Stimulated activated CD8-positive, alpha-beta memory T cell treated with anti-CD3 and anti-CD28 coated beads, Interleukin-4, amount 100 ng/mL, for 24 hours (primary cell): ENCODE measurements around the gene ECPAS.
"Not testable (repeated sequence)": the region's sequence is repeated elsewhere in the genome, so short reads cannot be mapped to it uniquely, and the experiment has no call there.

ENCODE experiments used
- DNase-seq: peaks from one replicate; pipeline ENCODE4 v3.0.0-alpha.2; 2020; ENCODE audit warnings: low read depth

ECPAS gene

DNA sequence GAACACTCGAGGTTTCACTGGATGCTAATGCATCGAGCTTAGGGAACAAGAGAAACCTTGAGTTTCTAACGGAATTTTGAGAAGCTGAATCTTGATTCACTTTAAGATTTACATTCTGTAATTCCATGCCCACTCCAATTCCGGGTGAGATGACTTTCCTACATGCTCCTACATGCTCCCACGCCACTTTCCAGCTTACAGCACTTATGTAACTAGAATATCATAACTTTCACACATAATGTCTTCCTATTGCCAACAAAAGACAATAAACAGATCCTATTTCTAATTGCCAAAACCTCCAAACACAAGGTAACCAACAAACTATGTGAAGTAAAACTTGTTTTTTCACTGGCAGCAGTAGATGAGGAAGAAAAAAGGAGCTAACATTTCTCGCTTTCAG is 72.9 kb downstream of the ECPAS start:
- no peak for DNase-seq

DNA sequence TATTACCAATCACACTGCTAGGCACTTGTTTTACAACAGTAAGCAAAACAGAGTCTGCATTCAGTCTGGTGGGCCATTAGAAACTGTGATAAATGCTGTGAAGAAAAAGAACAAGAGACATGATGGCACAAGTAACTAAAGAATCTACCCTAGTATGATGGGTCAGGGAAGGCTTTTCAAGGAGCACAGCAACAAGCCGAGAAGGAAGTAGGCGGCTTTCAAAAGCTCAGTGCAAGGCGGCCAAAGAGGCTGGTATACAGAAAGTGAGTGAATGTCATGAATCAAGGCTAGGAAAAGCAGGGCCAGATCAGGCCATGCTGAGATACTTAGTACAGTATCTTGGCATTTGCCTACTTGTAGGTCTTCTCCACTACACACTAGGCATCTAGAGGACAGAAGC is 76.4 kb downstream of the ECPAS start:
- DNase-seq = no peak

DNA sequence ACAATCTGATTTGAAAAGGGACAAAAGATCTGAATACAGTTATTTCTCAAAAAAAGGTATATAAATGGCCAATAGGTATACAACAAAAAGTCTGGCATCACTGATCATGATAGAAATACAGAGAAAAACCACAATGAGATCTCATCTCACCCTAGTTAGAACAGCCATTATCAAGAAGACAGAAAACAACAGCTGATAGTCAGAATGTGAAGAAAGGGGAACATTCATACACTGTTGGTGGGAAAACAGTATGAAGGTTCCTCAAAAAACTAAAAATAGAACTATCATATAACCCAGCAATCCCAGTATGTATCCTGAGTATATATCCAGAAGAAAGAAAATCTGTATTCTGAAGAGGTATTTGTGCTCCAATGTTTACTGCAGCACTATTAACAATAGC is 78.5 kb downstream of the ECPAS start:
- DNase-seq = no peak

DNA sequence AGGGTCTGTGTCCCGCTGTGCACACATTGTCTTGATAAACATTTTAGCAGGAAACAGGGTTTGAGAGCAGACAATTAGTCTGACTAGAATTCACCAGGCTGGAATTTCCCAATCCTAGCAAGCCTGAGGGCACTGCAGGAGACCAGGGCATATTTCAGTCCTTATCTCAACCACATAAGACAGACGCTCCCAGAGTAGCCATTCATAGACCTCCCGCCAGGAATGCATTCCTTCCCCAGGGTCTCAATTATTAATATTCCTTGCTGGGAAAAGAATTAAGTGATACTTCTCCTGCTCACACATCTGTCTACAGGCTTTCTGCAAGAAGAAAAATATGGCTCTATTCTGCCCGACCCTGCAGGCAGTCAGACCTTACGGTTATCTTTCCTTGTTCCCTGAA is 82.7 kb downstream of the ECPAS start:
- DNase-seq = not testable (repeated sequence)

DNA sequence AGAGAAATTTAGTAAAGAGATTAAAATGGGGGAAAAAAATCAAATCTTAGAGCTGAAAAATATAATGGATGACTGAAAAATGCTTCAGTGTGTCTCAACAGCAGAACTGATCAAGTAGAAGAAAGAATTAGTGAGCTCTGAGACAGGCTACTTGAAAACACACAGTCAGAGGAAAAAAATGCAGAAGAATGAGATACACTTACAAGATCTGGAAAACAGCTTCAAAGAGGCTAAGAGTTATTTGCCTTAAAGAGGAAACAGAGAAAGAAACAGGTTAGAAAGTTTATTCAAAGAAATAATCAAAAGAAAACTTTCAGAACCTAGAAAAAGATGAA is 83.7 kb downstream of the ECPAS start:
- DNase-seq = no peak

DNA sequence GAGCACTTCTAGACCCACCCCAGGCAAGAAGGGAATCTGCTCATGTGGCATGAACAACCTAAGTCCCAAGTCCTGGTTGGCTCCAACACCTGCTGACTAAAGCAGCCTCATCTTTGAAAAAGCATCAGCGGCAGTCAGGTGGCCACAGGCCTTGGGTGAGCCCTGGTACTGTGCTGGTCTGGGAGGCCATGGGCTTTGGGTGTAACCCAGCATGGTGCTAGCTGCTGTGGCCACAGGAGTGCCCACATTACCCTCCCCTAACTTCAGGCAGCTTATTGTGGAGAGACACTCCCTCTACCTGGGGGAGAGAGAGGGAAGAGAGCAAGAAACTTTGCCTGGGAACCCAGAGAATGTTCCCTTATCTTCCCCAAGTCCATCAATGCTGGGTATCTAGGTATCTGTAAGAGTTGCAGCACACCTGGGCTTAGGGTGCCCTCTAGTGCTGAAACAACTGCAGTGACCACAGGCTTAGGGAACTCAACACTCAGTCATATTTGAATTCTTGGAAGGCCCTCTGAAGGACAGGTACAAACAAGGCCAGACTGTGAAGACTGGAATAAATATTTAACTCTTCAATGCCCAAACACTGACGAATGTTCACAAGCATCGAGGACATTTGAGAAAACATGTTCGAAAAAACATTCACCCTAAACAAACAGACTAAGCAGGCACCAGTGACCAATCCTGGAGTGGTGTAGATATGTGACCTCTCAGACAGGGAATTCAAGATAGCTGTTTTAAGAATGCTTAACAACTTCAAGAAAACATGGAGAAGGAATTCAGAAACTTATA is 84.2 kb downstream of the ECPAS start:
- DNase-seq = no peak

DNA sequence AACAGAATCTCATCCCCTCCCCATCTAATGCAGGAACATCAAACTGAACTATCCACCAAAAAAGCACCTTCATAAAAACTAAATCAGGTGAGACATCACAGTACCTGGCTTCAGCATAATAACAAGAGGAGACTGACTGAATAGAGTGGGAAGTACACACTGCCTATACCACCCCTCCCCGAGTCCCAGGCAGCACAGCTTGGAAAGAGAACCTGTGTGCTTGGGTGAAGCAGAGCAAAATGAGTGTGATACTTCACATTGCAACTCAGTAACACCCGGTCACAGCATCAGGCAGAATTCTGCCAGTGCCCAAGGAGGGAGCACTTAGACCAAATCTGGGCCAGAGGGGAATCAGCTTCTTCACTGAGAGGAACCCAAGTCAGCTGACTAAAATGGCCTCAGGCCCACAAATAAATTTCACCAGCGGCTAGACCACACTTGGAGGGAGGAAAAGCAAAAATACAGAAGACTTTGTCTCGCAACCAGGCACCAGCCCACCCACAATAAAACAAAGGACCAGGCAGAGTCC is 84.9 kb downstream of the ECPAS start:
- no peak for DNase-seq

DNA sequence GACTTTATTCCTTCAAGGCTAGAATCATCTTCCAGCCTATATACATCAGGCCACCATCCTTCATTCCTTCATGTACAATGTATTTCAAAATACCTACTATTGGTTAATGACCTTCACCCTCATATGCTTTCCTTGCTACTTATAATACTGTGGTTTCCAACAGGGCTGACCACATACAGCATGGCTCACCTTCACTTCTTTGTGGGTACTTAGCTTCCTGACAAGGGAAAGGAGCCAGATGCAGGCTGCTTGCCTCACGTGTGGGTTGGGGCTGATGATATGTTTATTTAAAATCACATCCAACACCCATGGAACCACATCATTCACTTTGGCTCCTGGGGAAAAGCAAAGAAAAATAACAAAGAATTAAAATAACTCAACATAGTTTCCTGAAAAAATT is 90.2 kb downstream of the ECPAS start:
- no peak for DNase-seq

DNA sequence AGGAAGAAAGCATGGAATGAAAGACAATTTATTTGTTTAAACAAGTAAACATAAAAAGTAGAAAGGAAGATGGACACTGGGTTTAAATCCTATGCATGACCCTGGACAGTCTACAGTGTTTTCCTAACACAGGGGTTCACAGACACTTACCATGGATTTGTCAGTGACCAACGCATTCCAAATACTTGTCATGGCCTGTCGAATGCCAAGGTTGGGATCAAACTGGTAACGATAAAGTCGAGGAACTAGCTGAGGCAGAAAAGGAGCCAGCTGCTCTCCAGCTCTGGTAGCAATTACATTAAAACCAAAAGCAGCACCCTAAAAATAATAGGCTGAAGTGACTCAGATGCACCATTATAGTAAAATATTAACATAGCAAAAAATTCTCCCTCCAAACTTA is 94.8 kb downstream of the ECPAS start:
- no peak for DNase-seq

DNA sequence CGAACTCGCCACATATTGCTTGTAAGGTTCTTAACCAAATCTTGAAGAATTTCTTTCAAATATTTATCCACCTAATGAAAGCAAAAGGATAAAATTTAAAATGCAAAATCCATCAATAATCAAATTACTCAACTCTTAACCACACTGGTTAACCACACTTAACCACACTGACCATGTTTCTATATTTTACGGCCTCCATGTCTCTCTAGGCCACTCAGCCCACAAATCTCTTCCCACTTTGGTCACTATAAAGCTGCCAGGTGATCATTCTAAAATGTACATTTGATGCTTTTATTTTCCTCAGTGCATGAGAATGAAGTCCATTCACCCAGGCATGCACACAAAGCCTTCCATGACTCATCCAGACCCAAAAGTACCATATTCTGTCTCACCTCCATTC is 97.8 kb downstream of the ECPAS start:
- no peak for DNase-seq

DNA sequence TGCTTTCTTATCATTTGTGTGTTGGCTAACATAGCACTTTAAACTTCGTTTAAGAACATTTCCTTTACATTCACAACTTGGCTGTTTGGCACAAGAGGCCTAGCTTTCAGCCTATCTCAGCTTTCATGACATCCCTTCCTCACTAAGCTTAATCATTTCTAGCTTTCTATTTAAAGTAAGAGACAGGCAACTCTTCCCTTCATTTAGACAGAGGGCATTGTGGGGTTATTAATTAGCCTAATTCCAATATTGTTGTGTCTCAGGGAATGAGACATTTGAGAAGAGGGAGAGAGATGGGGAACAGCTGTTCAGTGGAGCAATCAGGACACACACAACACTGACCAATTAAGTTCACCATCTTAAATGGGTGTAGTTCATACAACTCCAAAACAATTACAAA is 103.2 kb downstream of the ECPAS start:
- no peak for DNase-seq

DNA sequence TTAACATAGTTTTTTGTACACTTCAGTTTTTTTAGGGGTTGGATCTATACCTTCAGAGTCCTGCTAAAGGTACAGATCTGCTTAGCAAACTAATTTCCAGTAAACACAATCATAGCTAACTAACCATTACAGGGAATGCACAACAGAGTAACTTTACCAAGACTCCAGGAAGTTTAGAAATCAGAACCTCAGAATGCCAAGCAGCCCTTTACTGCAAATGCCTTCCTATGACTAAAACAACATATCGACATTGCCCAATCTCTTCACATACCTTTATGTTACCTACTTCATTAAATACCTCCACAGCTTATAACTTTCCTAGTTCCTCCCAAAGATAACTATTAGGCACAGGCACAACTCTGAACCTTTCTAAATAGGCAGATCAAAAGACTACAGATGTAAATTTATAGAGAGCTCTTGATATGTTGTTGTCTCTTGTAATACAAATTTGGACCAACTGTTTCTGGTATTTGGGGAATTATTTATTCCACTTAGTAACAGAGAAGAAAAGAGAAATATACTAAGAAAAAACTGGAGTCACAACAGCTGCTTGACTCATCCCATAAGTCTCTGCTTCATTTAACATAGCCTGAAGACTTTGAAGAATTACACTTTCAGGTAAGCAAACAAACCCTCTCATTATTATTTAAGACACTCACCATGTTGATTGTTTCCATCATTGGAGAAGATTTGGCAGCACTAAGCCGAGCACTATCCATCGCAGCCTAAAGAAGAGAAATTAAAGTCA is 108.2 kb downstream of the ECPAS start:
- DNase-seq = no peak

DNA sequence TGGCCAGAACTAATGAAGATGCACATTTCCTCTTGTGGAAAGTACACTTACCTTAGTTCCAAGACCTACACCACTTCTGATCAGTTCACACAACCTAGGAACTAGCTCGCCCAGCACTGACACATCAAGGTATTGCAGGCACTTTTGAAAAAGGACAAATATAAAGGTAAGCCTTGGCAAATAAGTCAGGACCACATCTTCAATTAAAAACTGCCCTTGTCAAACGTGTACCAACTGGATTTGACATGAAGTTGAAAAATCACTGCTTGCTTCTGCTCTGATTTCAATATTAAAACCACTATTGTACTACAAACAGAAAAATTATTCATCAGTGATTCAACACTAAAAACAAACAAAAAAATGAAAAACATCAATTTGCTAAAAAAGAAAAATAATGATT is 109.1 kb downstream of the ECPAS start:
- no peak for DNase-seq

DNA sequence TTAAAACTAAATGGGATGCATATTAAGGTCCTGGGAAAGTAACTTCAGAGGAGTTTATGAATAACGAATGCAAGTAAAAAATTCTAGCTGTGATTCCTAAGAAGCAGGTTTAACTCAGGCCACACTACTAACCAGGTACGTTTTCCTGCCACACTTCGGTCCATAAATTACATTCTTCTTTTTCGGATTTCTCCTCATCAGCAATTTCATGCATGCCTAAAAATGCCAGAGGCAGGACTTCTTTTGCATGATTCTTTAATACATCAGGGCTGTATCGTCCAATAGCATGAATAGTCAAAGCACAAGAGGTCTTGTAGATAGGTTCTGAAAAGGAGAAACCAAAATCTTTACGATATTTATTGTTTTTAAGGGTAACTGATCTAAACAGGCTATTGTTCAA is 111.9 kb downstream of the ECPAS start:
- DNase-seq = no peak

DNA sequence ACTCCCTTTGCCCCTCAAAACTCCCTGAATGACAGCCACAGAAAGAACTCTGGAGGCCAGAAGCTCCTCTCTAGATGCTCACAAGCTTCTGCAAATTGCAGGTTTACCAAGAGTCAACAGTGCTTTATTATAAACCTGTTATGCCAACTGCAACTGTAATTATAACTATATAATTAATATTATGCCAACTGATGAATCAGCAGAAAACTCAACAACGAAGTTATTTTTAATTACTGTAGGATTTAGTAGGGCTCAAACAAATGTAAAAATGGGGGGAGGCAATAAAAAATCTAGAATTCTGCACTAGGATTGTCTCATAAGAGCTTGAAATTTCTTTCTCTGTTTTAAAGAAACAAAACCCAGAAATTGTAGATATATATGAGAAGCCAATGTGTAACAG is 117.2 kb downstream of the ECPAS start:
- no peak for DNase-seq

DNA sequence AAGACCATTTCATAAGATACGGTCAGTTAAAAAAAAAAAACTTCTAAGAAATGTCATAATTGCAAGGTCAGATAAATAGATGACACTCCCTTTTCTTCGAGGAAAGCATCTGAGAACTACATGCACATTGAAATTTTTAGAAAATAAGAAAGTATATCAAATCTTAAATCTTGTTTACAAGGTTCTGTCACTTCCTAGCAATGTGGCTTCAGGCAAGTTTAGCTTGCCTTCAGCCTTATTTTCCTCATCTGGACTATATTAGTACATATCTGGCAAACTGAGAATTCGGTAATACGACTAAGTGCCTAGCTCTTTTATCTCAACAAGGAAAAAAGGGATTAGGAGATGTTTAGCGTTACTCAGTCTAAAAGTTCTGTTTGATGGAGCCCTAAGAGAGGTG is 121.7 kb downstream of the ECPAS start:
- no peak for DNase-seq

DNA sequence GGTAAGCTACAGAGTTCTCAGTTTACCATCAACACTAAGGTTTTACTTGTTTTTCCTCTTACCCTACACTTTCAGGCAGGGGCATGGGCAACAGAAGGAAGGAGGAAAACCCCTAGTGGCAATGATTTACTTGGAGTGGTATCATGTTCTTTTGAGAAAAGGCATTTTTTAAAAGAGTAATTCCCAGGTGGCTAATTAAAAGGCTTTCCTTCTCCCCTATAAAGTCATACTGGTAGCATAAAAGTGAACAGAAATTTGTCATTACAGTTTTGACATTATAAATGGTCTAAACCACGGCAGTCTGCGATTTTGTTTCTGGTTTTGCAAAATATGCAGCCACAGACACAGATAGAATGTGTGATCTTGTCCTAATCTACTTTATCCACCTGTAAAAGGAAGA is 123.3 kb downstream of the ECPAS start:
- no peak for DNase-seq

DNA sequence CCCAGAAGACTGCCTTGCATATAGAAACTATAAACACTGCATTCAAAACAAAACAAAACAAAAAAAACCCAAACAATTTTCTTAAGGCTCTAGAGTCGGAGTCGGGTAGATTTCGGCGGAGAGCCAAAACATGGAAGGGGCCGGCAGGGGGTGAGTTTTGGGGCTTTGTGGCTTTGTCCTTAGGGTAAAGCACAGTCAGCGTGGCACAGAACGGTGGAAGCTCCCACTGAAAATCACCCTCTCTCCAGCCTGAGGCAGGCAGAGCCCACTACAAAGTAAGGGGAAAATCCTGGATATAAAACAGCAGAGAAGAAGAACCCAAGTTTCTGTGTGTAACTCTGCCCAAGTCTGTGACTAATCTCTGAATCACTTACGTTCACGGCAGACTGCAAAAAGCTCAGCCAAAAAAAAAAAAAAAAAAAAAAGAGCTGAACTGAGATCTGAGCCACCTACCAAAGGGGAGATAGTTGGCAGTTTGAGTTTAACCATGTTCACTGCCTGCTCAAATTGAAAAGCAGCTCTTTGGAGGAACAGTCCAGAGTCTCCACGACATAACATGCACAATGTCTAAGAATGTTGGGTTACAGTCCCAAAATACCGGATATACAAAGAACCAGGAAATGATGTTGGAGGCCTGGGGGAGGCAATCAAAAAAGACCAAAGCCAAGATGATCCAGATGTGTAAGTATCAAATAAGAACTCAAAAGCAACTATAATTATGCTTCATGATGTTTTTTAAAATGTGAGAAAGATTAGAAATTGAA is 127.5 kb downstream of the ECPAS start:
- no peak for DNase-seq

DNA sequence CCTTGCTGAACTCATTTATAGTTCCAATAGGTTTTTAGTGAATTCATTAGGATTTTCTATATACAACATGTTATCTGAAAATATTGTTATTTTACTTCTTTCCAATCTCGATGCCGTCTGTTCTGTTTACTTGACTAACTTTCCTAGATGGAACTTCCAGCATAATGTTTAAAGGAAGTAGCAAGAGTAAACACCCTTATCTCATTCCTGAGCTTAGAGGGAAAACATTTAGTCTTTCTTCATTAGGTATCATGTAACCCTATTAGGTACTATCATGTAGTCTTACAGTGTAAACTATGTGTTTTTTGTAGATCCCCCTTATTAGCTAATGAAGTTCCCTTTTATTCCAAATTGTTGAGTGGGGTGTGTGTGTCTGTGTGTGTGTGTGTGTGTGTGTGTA is 131.6 kb downstream of the ECPAS start:
- DNase-seq = no peak

DNA sequence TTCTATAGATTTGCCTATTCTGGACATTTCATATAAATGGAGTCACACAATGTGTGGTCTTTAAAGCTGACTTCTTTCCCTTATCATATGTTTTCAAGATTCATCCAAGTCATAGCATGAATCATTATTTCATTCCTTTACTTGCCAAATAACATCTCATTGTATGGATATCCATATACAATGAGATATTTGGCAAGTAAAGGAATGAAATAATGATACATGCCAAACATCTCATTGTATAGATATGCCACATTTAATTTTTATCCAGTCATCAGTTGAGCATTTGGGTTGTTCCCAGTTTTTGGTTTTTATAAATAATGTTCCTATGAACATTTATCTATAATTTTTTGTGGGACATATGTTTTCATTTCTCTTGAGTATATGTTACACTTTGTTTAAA is 133.6 kb downstream of the ECPAS start:
- no peak for DNase-seq

DNA sequence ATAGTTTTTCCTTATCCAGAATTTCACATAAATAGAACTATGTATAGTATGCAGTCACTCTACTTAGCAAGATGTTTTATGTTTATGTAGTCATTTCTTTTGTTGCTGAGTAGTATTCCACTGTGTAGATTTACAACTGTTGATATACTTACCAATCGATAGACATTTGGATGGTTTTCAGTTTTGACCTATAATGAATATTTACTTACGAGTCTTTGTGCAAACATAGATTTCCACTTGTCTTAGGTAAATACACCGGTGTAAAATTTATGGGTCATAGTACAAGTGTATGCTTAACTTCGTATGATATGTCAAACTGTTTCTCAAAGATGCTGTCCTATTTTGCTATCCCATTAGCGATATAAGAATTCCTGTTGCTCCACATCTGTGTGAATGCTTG is 134.4 kb downstream of the ECPAS start:
- no peak for DNase-seq

DNA sequence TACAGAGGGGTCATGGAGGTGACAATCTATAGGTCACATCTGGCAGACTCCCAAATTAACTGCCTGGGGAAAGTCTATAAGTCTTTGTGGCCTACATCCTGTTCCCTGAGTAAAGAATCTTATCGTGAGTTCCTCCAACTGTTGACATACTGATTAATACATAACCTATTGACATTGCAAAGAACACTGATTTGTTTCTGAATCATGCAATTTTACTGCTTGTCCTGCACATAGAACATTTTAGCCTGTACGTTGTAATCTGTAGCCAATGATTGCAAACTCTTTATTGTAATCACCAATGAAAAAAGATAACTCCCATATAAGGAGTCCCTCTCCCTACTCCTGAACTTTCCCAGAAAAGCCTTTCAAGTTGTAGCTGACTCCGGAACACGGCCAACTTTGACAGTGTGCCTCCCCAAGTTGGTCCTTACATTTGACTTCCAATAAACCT is 135.3 kb downstream of the ECPAS start:
- DNase-seq = no peak

DNA sequence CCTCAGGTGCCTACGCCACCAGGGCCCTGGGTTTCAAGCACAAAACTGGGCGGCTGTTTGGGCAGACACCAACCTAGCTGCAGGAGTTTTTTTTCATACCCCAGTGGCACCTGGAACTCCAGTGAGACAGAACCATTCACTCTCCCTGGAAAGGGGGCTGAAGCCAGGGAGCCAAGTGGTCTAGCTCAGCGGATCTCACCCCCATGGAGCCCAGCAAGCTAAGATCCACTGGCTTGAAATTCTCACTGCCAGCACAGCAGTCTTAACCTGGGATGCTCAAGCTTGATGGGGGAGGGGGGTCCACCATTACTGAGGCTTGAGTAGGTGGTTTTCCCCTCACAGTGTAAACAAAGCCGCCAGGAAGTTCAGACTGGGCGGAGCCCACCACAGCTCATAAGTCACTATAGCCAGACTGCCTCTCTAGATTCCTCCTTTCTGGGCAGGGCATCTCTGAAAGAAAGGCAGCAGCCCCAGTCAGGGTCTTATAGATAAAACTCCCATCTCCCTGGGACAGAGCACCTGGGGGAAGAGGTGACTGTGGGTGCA is 149.8 kb downstream of the ECPAS start:
- DNase-seq = not testable (repeated sequence)
